ENCODE results near the gene HADH.
"Not testable (repeated sequence)": the region's sequence is repeated elsewhere in the genome, so short reads cannot be mapped to it uniquely, and the experiment has no call there.

HADH gene

DNA sequence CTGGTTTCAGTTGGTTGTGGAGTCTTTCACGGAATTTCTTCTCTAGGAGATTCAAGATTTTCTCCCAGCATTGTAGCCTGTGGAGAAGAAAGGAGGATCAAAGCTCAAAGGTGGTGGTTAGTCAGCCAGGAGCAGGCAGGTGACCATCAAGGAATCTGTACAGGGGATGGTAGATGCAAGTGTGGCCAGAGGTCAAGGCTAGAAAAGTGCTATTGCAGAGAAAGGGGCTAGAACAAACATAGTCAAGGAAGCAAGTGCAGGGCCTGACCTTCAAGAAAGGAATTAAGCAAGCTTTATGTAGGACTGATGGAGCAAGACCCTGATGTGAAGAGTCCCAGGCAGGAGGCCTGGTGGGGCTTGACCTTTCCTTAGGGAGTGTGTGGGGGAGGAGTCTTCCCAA lies 16.1 kb downstream of the HADH start:
- TF ChIP-seq, protein P1, sequence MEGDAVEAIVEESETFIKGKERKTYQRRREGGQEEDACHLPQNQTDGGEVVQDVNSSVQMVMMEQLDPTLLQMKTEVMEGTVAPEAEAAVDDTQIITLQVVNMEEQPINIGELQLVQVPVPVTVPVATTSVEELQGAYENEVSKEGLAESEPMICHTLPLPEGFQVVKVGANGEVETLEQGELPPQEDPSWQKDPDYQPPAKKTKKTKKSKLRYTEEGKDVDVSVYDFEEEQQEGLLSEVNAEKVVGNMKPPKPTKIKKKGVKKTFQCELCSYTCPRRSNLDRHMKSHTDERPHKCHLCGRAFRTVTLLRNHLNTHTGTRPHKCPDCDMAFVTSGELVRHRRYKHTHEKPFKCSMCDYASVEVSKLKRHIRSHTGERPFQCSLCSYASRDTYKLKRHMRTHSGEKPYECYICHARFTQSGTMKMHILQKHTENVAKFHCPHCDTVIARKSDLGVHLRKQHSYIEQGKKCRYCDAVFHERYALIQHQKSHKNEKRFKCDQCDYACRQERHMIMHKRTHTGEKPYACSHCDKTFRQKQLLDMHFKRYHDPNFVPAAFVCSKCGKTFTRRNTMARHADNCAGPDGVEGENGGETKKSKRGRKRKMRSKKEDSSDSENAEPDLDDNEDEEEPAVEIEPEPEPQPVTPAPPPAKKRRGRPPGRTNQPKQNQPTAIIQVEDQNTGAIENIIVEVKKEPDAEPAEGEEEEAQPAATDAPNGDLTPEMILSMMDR (IDR thresholded peaks at IDR 0.05; ENCODE audit: insufficient read depth, low read depth, low read length, missing control alignments) = no peak
- no peak for DNase-seq (ENCODE audit: low read depth)
- H3K4me3 ChIP-seq (ENCODE audit: low read length) = no peak overlapping the region

DNA sequence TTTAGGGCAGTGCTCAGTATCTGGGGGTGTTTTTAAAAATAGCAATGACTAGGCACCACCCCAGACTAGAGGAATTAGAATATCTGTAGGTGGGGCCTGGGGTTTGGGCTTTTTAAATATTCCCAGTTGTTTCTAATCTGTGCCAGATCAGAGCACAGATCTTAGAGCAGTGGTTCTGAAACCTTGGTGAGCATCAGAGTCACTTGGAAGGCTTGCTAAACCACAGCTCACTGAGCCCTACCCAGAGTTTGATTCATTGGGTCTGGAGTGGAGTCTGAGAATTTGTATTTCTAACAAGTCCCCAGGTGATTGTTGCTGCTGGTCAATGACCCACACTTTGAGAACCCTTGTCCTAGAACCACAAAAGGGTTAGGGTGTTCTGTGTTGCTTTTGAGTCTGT lies 16.7 kb downstream of the HADH start:
- DNase-seq (ENCODE audit: low read depth) = no peak
- TF ChIP-seq, protein P1 (IDR thresholded peaks at IDR 0.05; ENCODE audit: insufficient read depth, low read depth, low read length, missing control alignments) = no peak

DNA sequence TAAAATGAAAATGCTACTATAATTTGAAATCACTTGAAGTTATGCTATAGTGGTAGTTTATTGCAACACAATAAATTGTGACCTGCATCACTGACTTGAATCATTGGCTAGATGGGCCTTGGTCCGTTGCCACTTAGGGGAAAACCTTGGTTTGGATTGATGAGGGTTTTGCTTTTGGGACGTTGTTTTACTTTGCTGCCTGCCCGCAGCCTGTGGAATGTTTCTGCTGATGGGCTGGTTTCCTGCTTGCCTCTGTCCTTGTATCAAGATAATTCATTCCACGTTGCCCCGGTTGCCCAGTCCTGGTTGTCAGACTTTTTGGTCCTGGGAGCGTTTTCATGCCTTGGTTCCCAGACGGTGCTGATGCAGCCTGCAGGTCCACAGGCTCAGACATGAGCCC lies 18.3 kb downstream of the HADH start:
- H3K4me3 ChIP-seq (ENCODE audit: low read length) = no peak overlapping the region
- TF ChIP-seq, protein P1 (IDR thresholded peaks at IDR 0.05; ENCODE audit: insufficient read depth, low read depth, low read length, missing control alignments) = no peak
- no peak for DNase-seq (ENCODE audit: low read depth)

More for the DNA sequence above, 16.7 kb downstream of the HADH start:
- H3K4me3 ChIP-seq (ENCODE audit: low read length) = no peak overlapping the region

DNA sequence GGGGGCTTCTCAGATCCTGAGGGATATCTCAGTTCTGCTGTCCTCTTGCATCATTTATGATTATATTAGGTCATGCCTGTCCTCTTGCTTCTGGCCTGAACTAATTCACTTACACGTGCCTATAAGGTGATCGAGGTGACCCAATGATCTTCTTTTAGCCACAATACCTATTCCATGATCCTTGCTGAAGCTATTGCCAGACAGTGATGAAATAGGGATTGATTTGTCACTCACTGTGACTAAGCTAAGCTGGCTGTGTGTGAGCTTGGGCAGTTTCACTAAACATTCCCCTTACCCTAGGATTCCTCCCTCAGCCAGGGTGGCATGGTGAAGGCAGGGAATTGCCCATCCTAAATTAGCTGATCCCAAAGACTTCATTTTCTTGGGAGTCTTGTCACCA lies 19.0 kb downstream of the HADH start:
- TF ChIP-seq, protein P1 (IDR thresholded peaks at IDR 0.05; ENCODE audit: insufficient read depth, low read depth, low read length, missing control alignments) = no peak
- DNase-seq (ENCODE audit: low read depth) = peak; percentile 91
- no peak overlapping the region for H3K4me3 ChIP-seq (ENCODE audit: low read length)

DNA sequence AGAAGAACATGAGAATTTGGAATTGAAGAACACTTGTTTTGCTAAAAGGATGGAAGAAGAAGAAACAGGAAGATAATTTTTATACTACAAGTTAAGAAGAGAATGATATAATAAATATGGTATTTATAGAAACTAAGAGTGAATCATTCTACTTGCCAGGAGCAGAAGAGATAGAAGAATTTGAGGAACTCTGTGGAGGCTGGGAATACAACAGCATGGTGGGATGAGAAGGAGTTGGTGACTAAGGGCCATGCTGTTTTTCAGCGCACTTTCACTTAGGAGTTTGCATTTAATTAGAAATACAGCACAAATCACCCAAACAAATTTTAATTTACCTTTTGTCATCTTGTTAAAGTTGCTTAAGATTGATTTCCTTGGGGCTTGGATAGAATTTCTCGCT lies 20.5 kb downstream of the HADH start:
- peak; percentile 69 for DNase-seq (ENCODE audit: low read depth)
- TF ChIP-seq, protein P1 (IDR thresholded peaks at IDR 0.05; ENCODE audit: insufficient read depth, low read depth, low read length, missing control alignments) = no peak
- no peak overlapping the region for H3K4me3 ChIP-seq (ENCODE audit: low read length)

DNA sequence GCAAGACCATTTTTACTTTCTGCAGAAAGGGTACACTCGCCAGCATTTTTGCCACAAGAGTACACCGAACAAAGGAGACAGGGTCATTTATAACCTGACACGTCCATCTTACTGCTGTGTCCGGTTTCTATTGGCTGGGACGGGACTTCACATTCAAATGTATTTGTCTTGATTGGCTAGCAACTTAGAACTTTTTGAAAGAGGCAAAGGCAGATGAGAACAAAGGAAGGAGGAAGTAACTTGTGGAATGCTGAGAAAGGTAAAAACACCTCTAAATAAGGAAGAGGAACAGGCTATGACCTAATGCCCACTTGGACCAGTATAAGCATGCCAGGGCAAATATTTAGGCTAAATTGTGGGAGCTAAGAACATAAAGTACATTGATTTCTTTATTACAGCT lies 22.7 kb downstream of the HADH start:
- peak; percentile 34 for DNase-seq (ENCODE audit: low read depth)
- not testable (repeated sequence) for H3K4me3 ChIP-seq (ENCODE audit: low read length)

DNA sequence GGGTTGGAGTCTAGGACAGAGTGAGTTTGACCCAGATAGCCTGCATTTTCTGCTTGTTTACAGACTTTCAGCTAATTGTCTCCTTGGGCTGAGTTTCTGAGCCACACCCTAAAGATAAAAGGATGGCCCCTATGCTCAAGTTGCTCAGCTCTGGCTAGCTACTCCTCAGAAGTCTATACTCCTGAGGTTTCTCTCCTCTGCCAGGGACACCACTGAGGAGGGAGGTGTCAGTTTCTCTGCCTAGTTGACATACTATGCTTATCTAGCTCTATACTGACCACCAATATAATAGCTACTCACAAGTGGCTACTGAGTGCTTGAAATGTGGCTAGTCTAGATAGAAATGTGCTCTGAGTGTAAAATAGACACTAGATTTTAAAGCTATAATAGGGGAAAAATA lies 23.6 kb downstream of the HADH start:
- no peak for DNase-seq (ENCODE audit: low read depth)
- H3K4me3 ChIP-seq (ENCODE audit: low read length) = no peak overlapping the region
- TF ChIP-seq, protein P1 (IDR thresholded peaks at IDR 0.05; ENCODE audit: insufficient read depth, low read depth, low read length, missing control alignments) = no peak

DNA sequence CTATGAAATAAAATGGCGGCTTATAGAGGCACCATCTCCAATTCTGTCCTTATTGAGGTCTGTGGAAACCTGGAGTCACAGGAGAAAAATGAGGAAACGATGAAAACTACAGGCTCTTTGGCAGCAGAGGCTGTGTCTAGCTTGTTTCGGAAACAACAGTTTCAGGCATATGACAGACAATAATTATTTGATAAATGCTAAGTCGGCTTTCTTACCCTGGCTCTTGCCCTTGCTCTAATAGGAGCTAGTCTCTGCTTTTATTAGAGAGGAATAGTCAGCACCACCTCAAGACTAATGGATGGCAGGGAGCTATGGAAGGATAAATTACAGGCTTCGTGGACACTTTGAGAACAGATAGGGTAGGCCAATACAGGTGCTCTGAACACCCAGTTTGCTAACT lies 24.3 kb downstream of the HADH start:
- TF ChIP-seq, protein P1 (IDR thresholded peaks at IDR 0.05; ENCODE audit: insufficient read depth, low read depth, low read length, missing control alignments) = no peak
- H3K4me3 ChIP-seq (ENCODE audit: low read length) = no peak overlapping the region
- DNase-seq (ENCODE audit: low read depth) = no peak

Measured in epithelial cell of esophagus (primary cell).